Upper lobe of right lung (tissue), 1 donor: Measurements from ENCODE around the gene SNAI1. TPM values are rescaled to one million over a fixed set of nuclear protein-coding genes. Genes with fewer than 3 reads are reported as not detected.

Experiments
- ATAC-seq: fragments of 200-7000 bp; cut with Tn5 transposase; one replicate; pipeline ENCODE4 v1.9.1; 2020; ENCODE audit warnings: mild to moderate bottlenecking, moderate library complexity
- DNase-seq: peaks from one replicate; pipeline ENCODE4 v3.0.0-alpha.2; 2020
- H3K27ac ChIP-seq: fragments of 200-600 bp; one replicate; pipeline ENCODE4 v1.8.0; 2022
- H3K27me3 ChIP-seq: fragments of 200-600 bp; one replicate; pipeline ENCODE4 v1.8.0; 2022; ENCODE audit warnings: mild to moderate bottlenecking
- H3K36me3 ChIP-seq: fragments of 200-600 bp; one replicate; pipeline ENCODE4 v1.8.0; 2022
- H3K4me1 ChIP-seq: fragments of 200-600 bp; one replicate; pipeline ENCODE4 v1.8.0; 2022
- H3K4me3 ChIP-seq: fragments of 200-600 bp; one replicate; pipeline ENCODE4 v1.8.0; 2022; ENCODE audit warnings: mild to moderate bottlenecking
- H3K9me3 ChIP-seq: fragments of 200-600 bp; one replicate; pipeline ENCODE4 v1.8.0; 2022
- CTCF ChIP-seq: fragments of 200-600 bp; IDR thresholded peaks from one replicate; pipeline ENCODE4 v1.8.0; 2022; ENCODE audit warnings: antibody characterized with exemption
- intact Hi-C: fragments of 100-400 bp; cut with DNase I; formaldehyde crosslinking; loops from one replicate; pipeline ENCODE4 v1.11.0; 2022
- total RNA-seq: library from RNA; stranded (reverse); fragmentation: NEBNext Ultra II Directional; extraction: Animal tissue kit (Norgen Biotek cat#: 25700); gene quantifications from one replicate; pipeline ENCODE4 v1.2.1, GENCODE V29; 2021
- donor health status: DM: no; HTN: yes; CAD: no; lungs with severe emphysema.

Gene SNAI1
- total RNA-seq, 1 donor from 2014 or later: 10.6 TPM

- TF ChIP-seq CTCF: no peak
- H3K9me3 ChIP-seq: no peaks in the 10 kb centered on the region
- no peak for DNase-seq
- peaks cover 45% of the 10 kb centered on the region for H3K4me1 ChIP-seq
- peaks cover 1% of the 10 kb centered on the region for H3K36me3 ChIP-seq
- H3K27ac ChIP-seq: peak overlapping the region; percentile 70
- no peak for ATAC-seq
- intact Hi-C loops: no loop called here
- no peaks in the 10 kb centered on the region for H3K27me3 ChIP-seq
- H3K4me3 ChIP-seq: peak overlapping the region; percentile 59
Observed at GRCh38 chr20:49983123-49983847, 505 bp downstream of the SNAI1 start.

- peak overlapping the region; percentile 17 for H3K27ac ChIP-seq
- ATAC-seq: no peak
- no peaks in the 10 kb centered on the region for H3K9me3 ChIP-seq
- DNase-seq: no peak
- peak overlapping the region; percentile 59 for H3K4me3 ChIP-seq
- no peak for TF ChIP-seq CTCF
- no peaks in the 10 kb centered on the region for H3K27me3 ChIP-seq
- peaks cover 4% of the 10 kb centered on the region for H3K36me3 ChIP-seq
- H3K4me1 ChIP-seq: peaks cover 46% of the 10 kb centered on the region
- intact Hi-C loops: no loop called here
Observed at GRCh38 chr20:49983848-49984408, 1.1 kb downstream of the SNAI1 start.

GRCh38 chr20:49984426-49985153, 1.8 kb downstream of the SNAI1 start:
- peak overlapping the region; percentile 17 for H3K27ac ChIP-seq

GRCh38 chr20:49985157-49985556, 2.4 kb downstream of the SNAI1 start:
- no peak for TF ChIP-seq CTCF
- Histone ChIP-seq H3K4me3 (peak overlapping the region; percentile 59), H3K9me3 (no peaks in the 10 kb centered on the region), H3K27ac (no peak overlapping the region), H3K36me3 (peaks cover 4% of the 10 kb centered on the region), H3K27me3 (no peaks in the 10 kb centered on the region), H3K4me1 (peaks cover 55% of the 10 kb centered on the region)
- DNase-seq (no peak), ATAC-seq (no peak)
- intact Hi-C loops: no loop called here

More at GRCh38 chr20:49984426-49985153, 1.8 kb downstream of the SNAI1 start:
- Histone ChIP-seq H3K27me3 (no peaks in the 10 kb centered on the region), H3K9me3 (no peaks in the 10 kb centered on the region), H3K36me3 (peaks cover 4% of the 10 kb centered on the region), H3K4me1 (peaks cover 49% of the 10 kb centered on the region), H3K4me3 (peak overlapping the region; percentile 59)
- intact Hi-C loops: no loop called here
- DNase-seq (no peak), ATAC-seq (no peak)
- no peak for TF ChIP-seq CTCF

- ATAC-seq: no peak
- no peak for DNase-seq
- Histone ChIP-seq H3K36me3 (peaks cover 4% of the 10 kb centered on the region), H3K27ac (no peak overlapping the region), H3K9me3 (no peaks in the 10 kb centered on the region), H3K4me1 (peaks cover 59% of the 10 kb centered on the region), H3K27me3 (no peaks in the 10 kb centered on the region), H3K4me3 (peak overlapping the region; percentile 59)
- TF ChIP-seq CTCF: no peak
- intact Hi-C loops: no loop called here
Observed at GRCh38 chr20:49985617-49986016, 2.8 kb downstream of the SNAI1 start.
